ENCODE results near the gene OR52L1. TPM values are rescaled to one million over a fixed set of nuclear protein-coding genes. Genes with fewer than 3 reads are reported as not detected.

Gene OR52L1
- total RNA-seq, 1 donor = not detected

DNA sequence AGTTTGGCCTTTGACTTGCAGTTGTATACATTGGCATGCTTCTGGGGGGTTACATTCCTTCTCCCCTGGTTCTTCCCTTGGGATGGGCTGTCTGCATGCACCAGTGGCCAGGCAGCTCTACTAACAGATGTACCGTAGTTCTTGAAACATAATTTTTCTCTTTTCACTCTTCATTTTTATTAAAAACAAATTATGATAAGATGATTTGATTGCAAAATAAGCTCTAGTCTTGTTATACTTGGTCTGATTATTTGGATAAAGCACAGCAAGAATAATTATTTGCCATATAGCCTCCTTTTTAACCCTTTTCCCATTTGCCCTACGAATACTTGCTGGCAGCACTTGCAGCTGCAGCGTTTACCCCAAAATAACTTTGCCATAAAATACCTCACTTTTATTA, 31.2 kb downstream of the OR52L1 start:
- no peaks in the 10 kb centered on the region for H3K36me3 ChIP-seq (ENCODE audit: insufficient read depth, low read length)
- H2AFZ ChIP-seq (ENCODE audit: low read length) = no peak overlapping the region
- H3K27me3 ChIP-seq (ENCODE audit: insufficient read depth, low read length) = no peaks in the 10 kb centered on the region
- H3K79me2 ChIP-seq (ENCODE audit: insufficient read depth, low read length) = no peaks in the 10 kb centered on the region
- TF ChIP-seq, protein P1, sequence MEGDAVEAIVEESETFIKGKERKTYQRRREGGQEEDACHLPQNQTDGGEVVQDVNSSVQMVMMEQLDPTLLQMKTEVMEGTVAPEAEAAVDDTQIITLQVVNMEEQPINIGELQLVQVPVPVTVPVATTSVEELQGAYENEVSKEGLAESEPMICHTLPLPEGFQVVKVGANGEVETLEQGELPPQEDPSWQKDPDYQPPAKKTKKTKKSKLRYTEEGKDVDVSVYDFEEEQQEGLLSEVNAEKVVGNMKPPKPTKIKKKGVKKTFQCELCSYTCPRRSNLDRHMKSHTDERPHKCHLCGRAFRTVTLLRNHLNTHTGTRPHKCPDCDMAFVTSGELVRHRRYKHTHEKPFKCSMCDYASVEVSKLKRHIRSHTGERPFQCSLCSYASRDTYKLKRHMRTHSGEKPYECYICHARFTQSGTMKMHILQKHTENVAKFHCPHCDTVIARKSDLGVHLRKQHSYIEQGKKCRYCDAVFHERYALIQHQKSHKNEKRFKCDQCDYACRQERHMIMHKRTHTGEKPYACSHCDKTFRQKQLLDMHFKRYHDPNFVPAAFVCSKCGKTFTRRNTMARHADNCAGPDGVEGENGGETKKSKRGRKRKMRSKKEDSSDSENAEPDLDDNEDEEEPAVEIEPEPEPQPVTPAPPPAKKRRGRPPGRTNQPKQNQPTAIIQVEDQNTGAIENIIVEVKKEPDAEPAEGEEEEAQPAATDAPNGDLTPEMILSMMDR (IDR thresholded peaks at IDR 0.05; ENCODE audit: extremely low read depth, low read depth, low read length) = no peak
- no peak overlapping the region for H3K4me2 ChIP-seq (ENCODE audit: insufficient read depth, low read length)
- no peaks in the 10 kb centered on the region for H4K20me1 ChIP-seq (ENCODE audit: insufficient read depth, low read length)
- H3K9me3 ChIP-seq (ENCODE audit: low read depth, low read length) = no peaks in the 10 kb centered on the region
- DNase-seq (ENCODE audit: insufficient read length, low spot score, missing footprints) = no peak
- H3K4me1 ChIP-seq (ENCODE audit: insufficient read depth, low read length) = no peaks in the 10 kb centered on the region
- no peak overlapping the region for H3K27ac ChIP-seq (ENCODE audit: low read depth, low read length)
- no peak overlapping the region for H3K4me3 ChIP-seq (ENCODE audit: insufficient read depth, low read length)

DNA sequence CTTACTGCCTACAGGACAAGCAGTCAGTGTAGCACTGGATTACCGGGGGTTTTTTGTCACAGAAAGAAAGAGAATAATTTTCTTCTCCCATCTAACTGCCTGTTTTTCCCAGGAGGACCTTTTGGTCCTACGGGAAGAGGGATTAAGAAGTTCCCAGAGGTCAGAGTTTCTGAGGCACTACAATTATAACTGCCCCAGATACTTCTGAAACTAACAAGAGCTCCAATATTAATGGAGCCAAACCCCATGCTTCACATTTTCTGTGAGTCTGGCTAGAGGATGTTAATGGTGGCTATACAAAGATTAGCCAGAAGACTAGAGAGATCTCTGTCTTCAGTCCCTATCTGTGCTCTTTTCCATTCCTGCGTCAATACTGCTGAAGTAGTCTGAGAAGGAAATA, 44.8 kb downstream of the OR52L1 start, which contains the start of gene OR56A3:
OR56A3 (plus strand) TSS at position 301 of the 400 bp plus-strand sequence. CDS start 5,096 bp downstream, outside the sequence.
- Histone ChIP-seq H3K27me3 (ENCODE audit: insufficient read depth, low read length) (no peaks in the 10 kb centered on the region), H3K27ac (ENCODE audit: low read depth, low read length) (no peak within 1 kb of the TSS), H3K9me3 (ENCODE audit: low read depth, low read length) (no peaks in the 10 kb centered on the region), H3K4me2 (ENCODE audit: insufficient read depth, low read length) (no peak within 1 kb of the TSS), H3K4me1 (ENCODE audit: insufficient read depth, low read length) (no peaks in the 10 kb centered on the region), H3K4me3 (ENCODE audit: insufficient read depth, low read length) (no peak within 1 kb of the TSS), H3K36me3 (ENCODE audit: insufficient read depth, low read length) (no peaks in the 10 kb centered on the region), H3K79me2 (ENCODE audit: insufficient read depth, low read length) (no peaks in the 10 kb centered on the region), H4K20me1 (ENCODE audit: insufficient read depth, low read length) (no peaks in the 10 kb centered on the region), H2AFZ (ENCODE audit: low read length) (no peak within 1 kb of the TSS)
- TF ChIP-seq, protein P1 (IDR thresholded peaks at IDR 0.05; ENCODE audit: extremely low read depth, low read depth, low read length) = no peak
- no peak for DNase-seq (ENCODE audit: insufficient read length, low spot score, missing footprints)

DNA sequence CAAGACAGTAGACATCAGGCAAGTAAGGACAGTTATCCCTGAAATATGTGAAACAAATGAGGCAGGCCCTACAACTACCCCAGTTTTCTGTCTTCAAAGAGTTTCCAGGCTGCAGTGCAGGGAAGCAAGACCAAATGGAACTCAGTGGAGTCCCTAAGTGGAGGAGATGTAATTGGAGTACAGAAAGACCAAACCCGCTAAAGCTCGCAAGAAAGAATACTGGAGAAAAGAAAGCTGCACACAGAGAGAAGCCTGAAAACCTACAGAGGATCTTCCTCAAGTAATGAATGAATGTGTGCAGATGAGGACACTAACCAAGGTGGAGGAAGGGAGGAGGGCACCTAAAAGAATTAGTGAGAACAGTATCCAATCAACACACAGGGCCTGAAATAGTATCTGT, 46.0 kb downstream of the OR52L1 start:
- Histone ChIP-seq H3K4me3 (ENCODE audit: insufficient read depth, low read length) (no peak overlapping the region), H3K9me3 (ENCODE audit: low read depth, low read length) (no peaks in the 10 kb centered on the region), H3K27me3 (ENCODE audit: insufficient read depth, low read length) (no peaks in the 10 kb centered on the region), H3K36me3 (ENCODE audit: insufficient read depth, low read length) (no peaks in the 10 kb centered on the region), H4K20me1 (ENCODE audit: insufficient read depth, low read length) (no peaks in the 10 kb centered on the region), H3K27ac (ENCODE audit: low read depth, low read length) (no peak overlapping the region), H3K4me2 (ENCODE audit: insufficient read depth, low read length) (no peak overlapping the region), H3K4me1 (ENCODE audit: insufficient read depth, low read length) (no peaks in the 10 kb centered on the region), H2AFZ (ENCODE audit: low read length) (no peak overlapping the region), H3K79me2 (ENCODE audit: insufficient read depth, low read length) (no peaks in the 10 kb centered on the region)
- TF ChIP-seq, protein P1 (IDR thresholded peaks at IDR 0.05; ENCODE audit: extremely low read depth, low read depth, low read length) = no peak
- DNase-seq (ENCODE audit: insufficient read length, low spot score, missing footprints) = no peak

DNA sequence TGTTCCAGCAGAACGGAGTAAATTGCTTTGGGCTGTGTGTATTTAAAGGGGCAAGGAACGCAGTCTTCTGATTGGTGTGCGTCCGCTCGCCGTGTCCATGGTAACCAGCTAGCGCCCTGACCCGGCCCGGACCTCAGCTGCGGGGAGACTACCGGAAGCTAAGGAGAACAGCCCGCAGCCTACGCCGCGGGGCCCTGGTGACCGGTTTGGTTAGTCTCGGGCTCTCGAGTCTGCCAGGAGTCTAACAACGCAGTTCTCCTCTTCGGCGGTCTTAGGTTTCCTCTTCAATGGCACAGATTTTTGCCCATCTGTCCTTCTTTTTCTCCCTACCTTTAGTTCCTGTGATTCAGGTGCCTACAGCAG, 48.2 kb downstream of the OR52L1 start:
- Histone ChIP-seq H3K79me2 (ENCODE audit: insufficient read depth, low read length) (no peaks in the 10 kb centered on the region), H3K4me3 (ENCODE audit: insufficient read depth, low read length) (no peak overlapping the region), H3K4me2 (ENCODE audit: insufficient read depth, low read length) (no peak overlapping the region), H3K4me1 (ENCODE audit: insufficient read depth, low read length) (no peaks in the 10 kb centered on the region), H4K20me1 (ENCODE audit: insufficient read depth, low read length) (no peaks in the 10 kb centered on the region), H2AFZ (ENCODE audit: low read length) (no peak overlapping the region), H3K9me3 (ENCODE audit: low read depth, low read length) (no peaks in the 10 kb centered on the region), H3K27me3 (ENCODE audit: insufficient read depth, low read length) (no peaks in the 10 kb centered on the region), H3K36me3 (ENCODE audit: insufficient read depth, low read length) (no peaks in the 10 kb centered on the region), H3K27ac (ENCODE audit: low read depth, low read length) (no peak overlapping the region)
- DNase-seq (ENCODE audit: insufficient read length, low spot score, missing footprints) = no peak
- TF ChIP-seq, protein P1 (IDR thresholded peaks at IDR 0.05; ENCODE audit: extremely low read depth, low read depth, low read length) = no peak
